GM12801 (cell line): Measurements from ENCODE around the gene VANGL1.

Experiments used
- CTCF ChIP-seq: IDR thresholded peaks from one replicate; pipeline ENCODE4 v1.5.1; 2011; ENCODE audit warnings: control low read depth; ENCODE audit not compliant: insufficient read length; ENCODE audit errors: extremely low read depth

The VANGL1 gene

GRCh38 chr1:115671176-115671934, 29.6 kb downstream of the VANGL1 start:
- no peak for TF ChIP-seq CTCF

- no peak for TF ChIP-seq CTCF
These were observed 30.6 kb downstream of the VANGL1 start for GRCh38 chr1:115672224-115673009.

GRCh38 chr1:115676498-115677181, 34.9 kb downstream of the VANGL1 start:
- no peak for TF ChIP-seq CTCF

GRCh38 chr1:115677182-115677555, 35.4 kb downstream of the VANGL1 start:
- no peak for TF ChIP-seq CTCF

DNA sequence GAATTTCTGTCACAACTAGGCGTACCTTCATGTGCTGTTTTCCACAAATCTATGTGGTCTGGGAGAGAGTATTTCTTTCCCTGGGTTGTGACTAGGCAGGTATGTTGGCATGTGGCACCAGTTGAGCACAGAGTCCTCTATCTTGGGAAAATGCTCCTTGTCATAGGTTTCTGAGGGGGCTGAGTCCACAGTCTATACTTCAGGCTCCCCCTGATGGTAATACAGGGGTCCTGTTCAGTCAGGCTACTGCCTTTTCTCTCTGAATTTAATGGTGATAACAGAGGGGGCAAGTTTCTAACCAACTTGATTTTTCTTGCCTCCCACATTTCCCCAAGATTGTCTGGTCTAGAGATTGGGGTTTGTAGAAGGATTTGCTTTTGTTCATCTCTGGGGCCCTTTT, 35.8 kb downstream of the VANGL1 start:
- no peak for TF ChIP-seq CTCF

GRCh38 chr1:115678141-115678540, 36.4 kb downstream of the VANGL1 start:
- no peak for TF ChIP-seq CTCF

GRCh38 chr1:115679141-115679611, 37.4 kb downstream of the VANGL1 start:
- TF ChIP-seq CTCF, result no peak
